ENCODE data around the gene SUCLG2.
A peak's percentile ranks its signal among the peaks of the same experiment; 100 is the strongest.
"Not testable (repeated sequence)": the region's sequence is repeated elsewhere in the genome, so short reads cannot be mapped to it uniquely, and the experiment has no call there.

Gene SUCLG2

DNA sequence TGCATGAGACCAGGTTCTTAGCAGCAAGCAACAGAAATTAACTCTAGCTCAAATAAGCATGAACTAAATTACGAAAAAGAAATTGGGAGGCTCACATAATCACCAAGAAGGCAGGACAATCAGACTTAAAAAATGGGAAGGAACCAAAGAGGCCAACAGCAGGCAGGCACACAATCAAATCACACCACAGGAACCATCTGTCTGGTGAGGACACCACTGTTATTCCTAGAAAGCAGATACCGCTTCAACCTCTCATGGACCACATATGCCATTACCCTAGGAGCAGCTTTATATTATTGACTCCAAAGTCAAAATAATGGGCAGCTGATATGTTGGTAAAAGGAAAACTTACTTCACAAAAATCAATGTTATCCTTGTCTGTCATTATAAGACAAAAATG is 51.6 kb downstream of the SUCLG2 start:
- DNase-seq = no peak

DNA sequence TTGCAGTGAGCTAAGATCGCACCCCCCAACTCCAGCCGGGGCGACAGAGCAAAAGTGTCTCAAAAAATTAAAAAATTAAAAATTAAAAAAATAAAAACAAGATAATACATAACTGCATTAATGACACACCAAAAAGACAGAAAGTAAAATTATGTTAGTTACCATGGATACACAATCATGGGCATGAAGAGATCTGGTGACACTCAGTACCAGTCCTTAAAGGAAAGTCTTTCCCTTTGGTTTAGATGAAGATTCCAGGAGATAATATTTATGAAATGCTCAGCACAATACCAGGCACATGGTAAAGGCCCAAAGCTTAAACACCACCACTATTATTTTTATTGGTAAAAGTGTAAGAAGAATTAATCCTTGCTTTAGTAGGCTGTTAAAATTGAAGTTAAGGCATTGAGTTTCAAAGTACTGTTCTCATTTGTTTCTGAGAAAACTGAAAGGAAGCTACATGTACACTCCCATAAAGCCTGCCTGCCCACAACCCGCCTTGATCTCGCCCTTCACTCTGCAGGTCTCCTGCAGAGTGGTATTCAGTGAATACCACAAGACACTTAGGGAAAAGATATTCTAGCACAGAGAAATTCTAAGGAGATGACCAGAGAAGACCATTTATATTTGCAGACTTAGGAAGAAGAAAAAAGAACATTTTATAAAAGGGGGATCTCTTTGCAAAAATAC is 52.3 kb downstream of the SUCLG2 start:
- no peak for DNase-seq

DNA sequence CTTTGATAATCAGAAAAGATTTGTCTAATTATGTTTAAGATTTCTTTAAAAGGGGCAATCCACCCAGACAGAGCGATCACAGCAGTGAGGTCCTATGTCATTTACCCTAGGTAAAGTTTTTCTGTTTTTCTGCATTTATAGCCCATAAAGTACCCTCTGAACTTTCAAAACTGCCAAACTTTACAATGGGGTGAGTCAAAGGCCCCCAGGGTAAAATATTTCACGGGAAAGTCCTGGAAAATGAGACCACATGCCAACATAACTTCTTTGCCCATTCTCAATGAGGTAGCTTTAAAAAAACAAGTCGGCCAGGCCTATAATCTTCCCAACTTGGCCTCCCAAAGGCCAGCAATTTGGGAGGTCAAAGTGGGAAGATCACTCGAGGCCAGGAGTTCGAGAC is 53.0 kb downstream of the SUCLG2 start:
- no peak for DNase-seq

DNA sequence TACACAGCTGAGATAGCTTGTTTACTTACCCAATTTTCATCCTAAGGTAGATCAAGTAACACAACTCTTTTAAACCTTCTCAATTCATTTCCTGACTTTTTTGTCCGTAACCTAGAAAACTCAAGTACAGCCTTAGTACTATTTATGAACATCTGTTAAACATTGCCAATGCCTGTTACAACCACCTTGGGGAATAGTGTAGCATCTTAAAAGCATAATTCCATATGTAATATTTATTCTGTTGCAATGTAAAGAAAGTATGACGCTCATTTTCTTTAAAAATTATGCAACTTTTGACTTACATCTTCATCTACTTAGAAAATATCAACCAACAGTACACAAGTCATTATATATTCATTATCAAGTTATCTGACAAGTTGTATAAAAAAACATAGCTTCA is 54.6 kb downstream of the SUCLG2 start:
- no peak for DNase-seq

DNA sequence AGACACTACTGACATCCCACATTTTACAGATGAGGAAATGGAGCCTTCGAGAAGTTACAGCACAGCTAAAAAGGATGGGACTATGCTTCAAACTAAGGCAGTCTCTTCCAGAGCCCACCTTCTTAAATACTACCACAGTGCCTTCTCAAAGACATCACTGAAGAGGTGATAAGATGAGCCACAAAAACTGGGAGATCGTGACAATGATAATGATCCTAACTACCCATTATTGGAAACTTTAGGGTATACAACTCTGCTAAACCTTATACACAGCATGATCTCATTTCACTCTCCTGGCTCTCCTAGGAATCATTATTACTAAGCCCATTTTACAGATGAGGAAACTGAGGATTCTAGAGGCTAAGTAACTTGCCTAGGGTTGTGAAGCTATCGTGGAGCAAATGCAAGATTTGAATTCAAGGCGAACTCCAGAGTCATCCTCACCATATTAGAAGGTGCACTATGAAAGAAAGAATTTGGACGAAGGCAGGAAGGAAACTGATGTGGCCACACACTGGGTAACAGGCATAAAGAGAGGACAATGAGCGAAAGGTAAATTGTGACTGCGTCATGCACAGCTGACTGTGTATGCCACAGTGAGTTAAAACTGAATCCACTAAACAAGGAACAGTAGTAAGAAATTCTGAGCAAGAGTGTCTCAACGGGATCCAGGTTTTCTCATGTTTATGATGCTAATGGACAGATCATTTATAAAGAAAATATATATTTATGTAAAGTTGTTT is 55.4 kb downstream of the SUCLG2 start:
- DNase-seq = no peak

DNA sequence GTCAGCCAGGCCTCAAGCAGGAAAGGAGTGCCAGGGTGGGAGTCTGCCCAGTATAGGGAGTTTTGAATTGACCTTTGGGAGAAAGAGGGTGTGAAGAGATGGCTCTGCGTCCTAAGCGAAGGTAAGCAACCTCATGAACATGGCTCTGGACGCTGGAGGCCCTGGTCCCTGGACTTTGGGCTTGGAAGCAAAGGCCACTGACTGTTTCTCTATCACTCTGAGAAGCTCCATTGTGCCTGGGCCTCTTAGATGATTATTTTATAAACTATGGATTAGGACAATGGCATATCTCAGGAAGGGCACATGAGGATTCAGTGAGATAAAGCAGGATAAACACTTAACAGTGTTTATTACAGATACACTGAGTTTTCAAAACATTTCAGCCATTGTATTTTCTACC is 59.0 kb downstream of the SUCLG2 start:
- no peak for DNase-seq

DNA sequence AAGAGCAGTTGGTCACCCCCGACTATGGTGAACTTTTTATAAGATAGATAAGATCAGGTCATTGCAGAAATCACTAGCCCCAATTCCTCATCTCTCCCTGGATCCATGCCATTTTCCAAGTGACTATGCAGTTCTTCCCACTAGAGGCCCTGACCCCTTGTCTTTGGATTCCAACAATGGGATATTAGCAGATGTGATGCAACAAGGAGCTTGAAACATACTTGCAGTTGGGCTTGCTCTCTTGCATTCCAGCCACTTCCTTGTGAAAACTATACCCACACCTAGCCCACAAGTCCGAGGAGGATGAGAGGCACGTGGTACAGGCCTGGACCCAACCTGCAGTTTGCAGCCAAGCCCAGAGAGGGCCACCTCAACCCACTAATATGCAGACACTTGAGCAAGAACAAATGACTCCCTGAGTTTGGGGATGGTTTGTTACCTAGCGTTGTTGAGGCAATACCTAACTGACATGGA is 60.6 kb downstream of the SUCLG2 start:
- DNase-seq = no peak

DNA sequence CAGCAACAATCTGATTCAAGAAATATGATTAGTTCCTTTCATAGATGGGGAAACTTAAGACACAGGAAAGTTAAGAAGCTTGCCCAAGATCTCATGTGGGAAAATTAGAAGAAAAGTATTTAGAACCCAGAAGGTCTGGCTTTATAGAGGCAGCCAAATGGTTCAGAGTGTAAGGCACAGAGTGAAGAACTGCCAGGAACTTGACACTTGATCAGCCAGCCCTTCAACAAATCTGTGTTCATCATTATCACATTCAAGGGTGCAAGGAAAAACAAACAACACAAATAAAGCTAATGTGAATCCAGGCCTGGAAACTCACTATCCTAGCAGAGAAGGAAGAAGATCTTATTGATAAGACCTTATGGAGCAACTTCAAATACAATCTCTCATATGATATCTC is 62.4 kb downstream of the SUCLG2 start:
- no peak for DNase-seq

DNA sequence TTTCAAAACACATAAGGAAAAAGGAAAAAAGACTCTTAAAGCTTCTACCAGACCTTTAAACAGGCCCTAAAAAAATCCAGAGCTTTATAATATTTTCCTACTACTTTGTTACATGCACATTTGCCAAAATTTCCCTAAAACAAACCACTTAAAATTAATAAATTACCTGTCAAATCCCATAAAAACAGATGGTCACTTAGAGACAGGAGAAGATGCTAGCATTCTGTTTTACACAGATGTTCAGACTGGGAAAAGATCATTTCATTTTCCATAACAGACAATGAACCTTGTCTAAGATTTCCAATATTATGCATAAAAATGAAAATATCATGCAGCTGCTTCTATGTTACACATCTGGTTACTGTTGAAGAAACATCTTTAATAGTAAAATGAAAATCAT is 66.6 kb downstream of the SUCLG2 start:
- peak; percentile 38 for DNase-seq

DNA sequence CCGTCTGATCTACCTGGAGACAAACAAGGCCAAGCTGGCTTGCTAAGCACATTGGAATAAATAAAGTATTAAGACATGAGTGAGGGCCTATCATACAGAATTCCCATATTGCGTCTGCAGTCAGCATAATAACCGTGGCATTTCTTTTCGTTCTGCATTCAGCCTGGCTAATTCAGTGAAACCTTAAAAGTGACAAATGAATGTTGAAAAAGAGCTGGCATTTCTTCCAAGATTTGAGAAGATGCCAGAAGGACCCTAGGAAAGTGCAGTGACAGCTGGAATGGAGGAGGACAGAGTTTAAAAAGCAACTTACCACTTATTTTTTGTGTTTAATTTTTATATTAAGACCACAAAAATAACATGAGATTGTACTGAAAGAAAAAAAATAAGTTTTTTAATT is 67.1 kb downstream of the SUCLG2 start:
- DNase-seq = no peak

DNA sequence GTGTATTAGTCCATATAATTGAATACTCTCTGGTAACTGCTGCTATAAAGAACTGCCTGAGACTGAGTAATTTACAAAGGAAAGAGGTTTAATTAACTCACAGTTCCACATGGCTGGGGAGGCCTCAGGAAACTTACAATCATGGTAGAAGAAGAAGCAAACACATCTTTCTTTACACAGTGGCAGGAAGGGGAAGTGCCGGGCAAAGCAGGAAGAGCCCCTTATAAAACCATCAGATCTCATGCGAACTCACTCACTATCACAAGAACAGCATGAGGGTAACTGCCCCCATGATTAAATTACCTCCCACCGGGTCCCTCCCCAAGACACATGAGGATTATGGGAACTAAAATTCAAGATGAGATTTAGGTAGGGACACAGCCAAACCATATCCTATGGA is 69.8 kb downstream of the SUCLG2 start:
- not testable (repeated sequence) for DNase-seq

DNA sequence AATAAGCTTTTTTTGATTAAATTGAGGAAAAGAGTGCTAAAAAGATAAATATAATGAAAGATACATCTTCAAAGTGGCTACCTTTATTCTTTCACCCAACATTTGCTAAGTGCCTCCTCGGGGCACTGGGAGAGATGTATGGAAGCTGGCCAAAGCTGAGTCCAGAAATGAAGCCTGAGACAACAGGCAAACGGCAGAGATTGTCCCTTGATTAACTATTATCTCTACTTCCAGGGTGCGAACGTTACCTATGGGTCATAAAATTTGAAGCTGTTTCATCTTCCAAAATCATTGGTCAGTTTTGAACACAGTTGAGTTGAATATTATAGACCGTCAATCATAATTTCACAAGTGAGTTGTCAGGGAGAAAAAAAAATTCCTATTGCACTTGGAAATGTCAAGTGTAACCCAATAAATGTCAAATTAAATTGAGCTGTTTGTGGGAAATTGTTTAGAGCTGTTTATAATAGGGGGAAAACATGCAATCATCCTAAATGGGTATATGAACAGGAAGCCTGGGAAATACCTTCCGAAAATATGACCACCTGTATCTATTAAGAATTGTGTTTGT is 73.9 kb downstream of the SUCLG2 start:
- DNase-seq = no peak

DNA sequence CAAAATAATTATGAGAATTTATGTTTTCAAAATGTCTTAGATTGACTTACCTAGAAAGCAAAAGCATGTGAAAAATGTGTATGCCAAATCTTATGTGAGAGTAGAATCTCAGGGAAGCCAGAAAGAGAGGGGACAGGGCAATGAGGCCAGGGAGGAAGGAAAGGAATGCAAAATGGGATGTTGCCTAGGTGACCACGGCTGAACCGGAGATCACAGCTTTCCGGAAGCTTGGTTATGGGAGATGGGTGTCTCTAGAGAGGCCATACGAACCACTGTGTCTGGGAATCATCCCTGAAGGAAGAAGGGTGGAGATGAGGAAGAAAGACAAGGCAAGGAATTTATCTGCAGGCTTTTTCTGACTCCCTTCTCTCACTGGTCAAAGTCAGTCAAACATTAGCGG is 76.0 kb downstream of the SUCLG2 start:
- no peak for DNase-seq

DNA sequence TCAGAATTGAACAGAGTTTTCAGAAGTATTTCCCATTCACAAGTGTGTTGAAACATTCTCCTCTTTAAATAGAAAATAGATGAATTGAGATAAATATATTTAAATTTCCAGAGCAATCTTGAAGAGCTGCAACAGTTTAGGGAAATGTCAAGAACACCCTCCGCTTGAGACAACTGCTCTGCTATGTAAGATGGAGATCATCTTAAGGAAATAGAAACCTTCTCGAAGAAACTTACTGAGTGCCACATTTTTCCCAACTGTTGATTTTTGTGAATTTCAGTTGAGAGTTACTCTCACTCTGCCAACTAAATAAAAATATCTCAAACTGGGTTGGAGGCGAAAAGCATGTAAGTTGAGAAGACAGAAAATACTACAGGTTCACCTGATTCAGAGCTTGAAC is 78.0 kb downstream of the SUCLG2 start:
- DNase-seq = no peak

DNA sequence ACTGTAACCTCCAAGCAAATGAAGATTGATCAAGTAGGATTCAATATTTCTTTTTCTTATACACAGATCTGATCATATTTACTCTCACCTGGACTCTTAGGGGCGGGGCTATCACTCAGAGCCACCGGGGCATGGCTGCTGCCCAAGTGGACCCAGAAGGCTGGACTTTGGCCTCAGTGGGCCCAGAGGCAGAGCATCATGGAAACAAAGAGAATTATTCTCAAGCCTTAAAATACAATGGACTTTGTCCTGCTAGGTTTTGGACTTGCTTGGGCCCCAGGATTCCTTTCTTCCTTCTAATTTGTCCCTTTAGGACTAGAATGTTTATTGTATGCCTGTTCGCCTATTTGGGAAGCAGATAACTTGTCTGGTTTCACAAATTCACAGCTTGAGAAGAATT is 85.1 kb downstream of the SUCLG2 start:
- DNase-seq = no peak

DNA sequence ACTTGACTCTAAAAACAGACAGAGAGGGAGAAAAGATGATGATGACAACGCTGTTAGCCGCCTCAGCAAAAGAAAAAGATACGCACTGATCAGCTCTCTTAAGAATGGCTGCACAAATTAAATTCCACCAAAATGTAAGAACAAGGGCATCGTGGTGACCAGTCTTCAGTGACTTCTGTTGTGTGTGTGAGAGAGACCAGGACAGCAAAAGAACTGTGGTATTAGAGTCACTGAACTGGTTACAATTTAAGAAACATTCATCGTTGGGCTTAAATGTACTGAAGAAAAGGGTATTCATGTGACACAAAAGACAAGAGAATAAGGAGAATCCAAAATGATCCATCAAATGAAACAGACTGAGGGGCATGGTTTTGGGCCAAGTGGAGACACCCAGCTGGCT is 86.5 kb downstream of the SUCLG2 start:
- DNase-seq = no peak

DNA sequence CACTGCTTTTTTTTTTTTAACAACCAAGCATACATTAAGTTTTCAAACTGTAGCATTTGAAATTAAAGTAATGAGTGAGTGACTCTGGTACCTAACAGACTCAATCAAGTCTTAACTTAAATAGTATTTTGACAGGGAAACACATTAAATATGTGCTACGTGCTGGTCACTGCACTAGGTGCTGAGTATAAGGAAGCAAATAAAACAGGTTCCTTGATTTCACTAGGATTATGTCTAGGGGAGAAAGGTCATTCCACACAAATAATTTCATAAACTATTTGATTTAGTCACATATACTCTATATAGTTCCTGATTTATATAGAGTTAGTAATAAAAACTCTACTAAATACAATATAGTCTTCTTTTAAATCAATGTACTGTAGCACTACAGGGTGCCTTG is 89.4 kb downstream of the SUCLG2 start:
- no peak for DNase-seq

DNA sequence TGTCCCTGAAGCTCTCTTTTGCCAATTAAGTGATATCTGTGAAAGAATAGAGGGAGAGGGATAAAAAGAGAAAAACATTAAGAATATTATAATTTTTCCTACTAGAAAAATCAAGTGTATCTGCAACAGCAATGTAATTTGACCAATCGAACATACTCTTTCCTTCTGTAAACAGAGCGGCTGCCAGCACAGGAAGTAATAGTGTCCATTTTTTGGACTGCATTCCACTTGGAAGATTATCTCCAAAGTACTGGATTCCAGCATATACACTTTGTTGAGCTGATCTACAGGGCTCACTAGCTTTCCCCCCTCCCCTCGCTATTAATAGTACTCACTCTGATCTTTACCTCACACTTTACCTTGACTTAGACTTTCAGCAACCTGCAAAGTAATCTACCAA is 90.4 kb downstream of the SUCLG2 start:
- DNase-seq = no peak

DNA sequence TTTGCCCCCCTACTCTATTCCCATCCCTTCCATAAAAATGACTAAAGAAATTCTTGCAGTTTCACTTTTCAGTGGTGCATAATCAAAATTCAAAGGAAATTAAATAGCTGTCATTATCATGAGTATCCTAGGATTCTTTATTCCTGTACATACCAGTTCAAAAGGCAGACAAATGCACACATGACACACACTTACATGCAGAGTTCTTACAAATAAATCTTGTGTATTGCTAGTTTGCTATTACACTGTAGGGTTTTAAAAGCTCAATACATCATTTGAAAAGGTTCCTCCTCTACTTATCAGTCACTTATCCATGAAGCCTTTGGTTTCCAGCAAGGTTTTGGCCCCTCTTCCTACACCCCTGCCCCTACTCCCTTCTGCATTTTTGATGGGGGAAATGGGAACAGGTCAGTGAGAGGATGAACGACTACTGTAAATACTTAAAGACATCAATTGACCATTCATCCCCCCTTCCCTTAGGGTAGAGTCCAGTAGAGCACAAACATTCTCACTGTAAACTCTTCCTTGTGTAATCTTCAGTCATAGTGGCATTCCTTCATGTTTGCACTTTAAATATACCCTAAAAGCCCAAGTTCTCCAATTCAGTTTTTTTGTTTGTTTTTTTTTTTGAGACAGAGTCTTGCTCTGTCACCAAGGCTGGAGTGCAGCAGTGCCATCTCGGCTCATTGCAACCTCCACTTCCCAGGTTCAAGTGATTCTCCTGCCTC is 92.6 kb downstream of the SUCLG2 start:
- no peak for DNase-seq

DNA sequence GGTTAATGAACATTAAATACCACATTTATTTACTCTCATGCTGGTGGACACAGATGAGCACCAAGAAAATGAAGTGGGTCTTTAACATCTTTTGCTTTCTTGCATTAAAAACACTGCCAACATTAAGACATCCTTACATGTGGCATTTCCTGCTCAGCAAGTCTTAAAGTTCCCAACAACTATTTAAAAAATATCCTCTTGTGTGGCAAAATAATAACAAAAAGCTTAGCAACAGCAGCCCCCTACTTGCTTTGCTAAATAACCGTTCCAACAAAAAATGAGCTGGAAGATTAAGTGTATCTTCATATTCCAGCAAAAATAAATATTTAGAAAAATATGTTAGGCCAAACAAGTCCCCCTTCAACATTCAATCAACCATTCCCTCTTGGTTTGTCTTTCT is 93.1 kb downstream of the SUCLG2 start:
- no peak for DNase-seq

DNA sequence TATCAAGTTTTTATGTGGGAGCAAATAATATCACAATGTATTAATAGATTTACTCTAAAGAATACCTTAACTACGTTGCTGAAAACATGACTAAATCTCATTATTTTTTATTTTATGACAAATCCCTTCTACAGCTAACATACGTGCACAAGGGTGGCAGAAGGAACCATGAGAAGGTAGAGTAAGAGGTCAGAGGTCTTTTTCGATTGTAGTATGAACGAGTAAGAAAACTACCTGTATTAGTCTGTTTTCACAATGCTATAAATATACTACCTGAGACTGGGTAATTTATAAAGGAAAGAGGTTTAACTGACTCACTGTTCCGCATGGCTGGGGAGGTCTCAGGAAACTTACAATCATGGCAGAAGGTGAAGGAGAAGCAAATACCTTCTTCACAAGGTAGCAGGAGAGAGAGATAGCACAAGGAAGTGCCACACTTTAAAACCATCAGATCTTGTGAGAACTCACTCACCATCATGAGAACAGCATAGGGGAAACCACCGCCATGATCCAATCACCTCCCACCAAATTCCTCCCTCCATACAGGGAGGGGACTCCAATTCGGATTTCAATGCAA is 95.3 kb downstream of the SUCLG2 start:
- no peak for DNase-seq

DNA sequence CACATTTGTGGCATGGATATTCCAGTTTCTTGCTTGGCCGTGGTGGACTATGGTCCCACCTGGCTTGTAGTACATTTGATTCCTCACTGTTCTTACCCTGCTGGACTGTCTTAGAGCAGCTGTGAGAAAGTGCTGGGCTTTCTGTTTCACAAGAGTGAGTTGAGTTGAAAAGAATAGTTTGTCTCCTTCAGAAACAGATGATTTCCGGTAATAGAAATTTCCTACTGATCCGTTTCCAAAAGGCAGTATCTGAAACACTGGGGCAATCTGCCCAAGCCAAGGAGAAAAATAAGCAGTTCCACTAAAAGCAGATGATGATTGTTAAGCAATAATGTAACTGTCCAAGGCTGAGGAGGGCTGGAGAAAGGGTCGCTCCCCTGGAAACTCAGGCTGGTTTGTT is 96.0 kb downstream of the SUCLG2 start:
- DNase-seq = no peak

DNA sequence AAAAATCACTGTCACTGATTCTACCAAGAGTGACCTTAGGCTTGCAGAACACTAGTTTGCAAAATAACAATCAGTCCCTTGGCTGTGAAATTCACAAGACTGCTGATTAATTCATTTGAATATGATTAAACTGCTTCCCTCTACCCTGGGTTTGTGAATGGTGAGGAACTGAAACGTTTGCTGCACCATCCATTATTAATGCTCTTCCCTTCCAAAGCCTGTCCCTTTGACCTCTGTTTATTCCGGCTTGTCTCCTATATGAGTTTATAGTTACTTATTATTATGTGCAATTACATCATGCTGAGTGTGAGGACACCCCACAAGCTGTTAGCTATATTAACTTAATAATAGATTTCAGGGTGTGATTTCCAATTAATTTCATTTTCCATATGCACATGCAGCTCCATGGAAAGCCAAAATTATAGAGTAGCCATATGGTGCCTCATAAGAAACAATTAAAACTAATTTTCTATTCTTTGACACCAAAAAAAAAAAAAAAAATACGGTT is 96.5 kb downstream of the SUCLG2 start:
- peak; percentile 63 for DNase-seq

All from NCI-H1694 treated with DMSO at 0.1 percent for 48 hours (cell line).